Mesenteric fat pad (tissue), 1 donor: ENCODE data around the gene NR1H3. TPM values are rescaled to one million over a fixed set of nuclear protein-coding genes. Genes with fewer than 3 reads are reported as not detected.

Experiments
- DNase-seq: peaks from one replicate; pipeline ENCODE4 v3.0.0-alpha.2; 2020; ENCODE audit warnings: low spot score
- total RNA-seq: library from RNA; stranded (reverse); fragmentation: NEBNext Ultra II Directional; extraction: Animal tissue kit (Norgen Biotek cat#: 25700); gene quantifications from one replicate; pipeline ENCODE4 v1.2.1, GENCODE V29; 2021
- donor health status: DM: yes; HTN: yes; CAD: no.

Gene NR1H3
- total RNA-seq, 1 donor from 2014 or later: 73.2 TPM

GRCh38 chr11:47243454-47243853 lies 14.3 kb upstream of the NR1H3 start:
- no peak for DNase-seq

GRCh38 chr11:47244448-47245350 lies 13.1 kb upstream of the NR1H3 start:
- DNase-seq: no peak

- DNase-seq: no peak
These were observed 12.0 kb upstream of the NR1H3 start for GRCh38 chr11:47245611-47246357.

- no peak for DNase-seq
These were observed 10.3 kb upstream of the NR1H3 start for GRCh38 chr11:47247502-47247901.

GRCh38 chr11:47248304-47248663 lies 9.5 kb upstream of the NR1H3 start:
- no peak for DNase-seq

- peak; percentile 96 for DNase-seq
These were observed 9.0 kb upstream of the NR1H3 start, which contains the start of gene ACP2 for GRCh38 chr11:47248664-47249377. Gene ACP2 (minus strand): TSS chr11:47248814. CDS start chr11:47248789, 25 bp downstream.

- DNase-seq: no peak
These were observed 8.4 kb upstream of the NR1H3 start for GRCh38 chr11:47249378-47249715.

- DNase-seq: no peak
These were observed 6.0 kb upstream of the NR1H3 start for GRCh38 chr11:47251751-47252150.

- DNase-seq: no peak
These were observed 4.1 kb upstream of the NR1H3 start for GRCh38 chr11:47253660-47254059.

- no peak for DNase-seq
These were observed 3.4 kb upstream of the NR1H3 start for GRCh38 chr11:47254386-47254785.

GRCh38 chr11:47256374-47256773 lies 1.4 kb upstream of the NR1H3 start:
- DNase-seq: no peak

- no peak for DNase-seq
These were observed 649 bp upstream of the NR1H3 start for GRCh38 chr11:47257177-47257516.

- DNase-seq: no peak
These were observed 614 bp downstream of the NR1H3 start for GRCh38 chr11:47258317-47258902.

- no peak for DNase-seq
These were observed 1.6 kb downstream of the NR1H3 start for GRCh38 chr11:47259232-47259977.

- no peak for DNase-seq
These were observed 2.6 kb downstream of the NR1H3 start for GRCh38 chr11:47260366-47260765.

GRCh38 chr11:47261291-47261800 lies 3.5 kb downstream of the NR1H3 start:
- DNase-seq: no peak

GRCh38 chr11:47264119-47264518 lies 6.3 kb downstream of the NR1H3 start:
- no peak for DNase-seq

- DNase-seq: no peak
These were observed 6.7 kb downstream of the NR1H3 start for GRCh38 chr11:47264521-47264920.

GRCh38 chr11:47267876-47268275 lies 10.1 kb downstream of the NR1H3 start:
- DNase-seq: no peak

GRCh38 chr11:47268448-47269001 lies 10.7 kb downstream of the NR1H3 start:
- DNase-seq: no peak
